Measurements from ENCODE around the gene SLC1A7.

Gene SLC1A7

DNA sequence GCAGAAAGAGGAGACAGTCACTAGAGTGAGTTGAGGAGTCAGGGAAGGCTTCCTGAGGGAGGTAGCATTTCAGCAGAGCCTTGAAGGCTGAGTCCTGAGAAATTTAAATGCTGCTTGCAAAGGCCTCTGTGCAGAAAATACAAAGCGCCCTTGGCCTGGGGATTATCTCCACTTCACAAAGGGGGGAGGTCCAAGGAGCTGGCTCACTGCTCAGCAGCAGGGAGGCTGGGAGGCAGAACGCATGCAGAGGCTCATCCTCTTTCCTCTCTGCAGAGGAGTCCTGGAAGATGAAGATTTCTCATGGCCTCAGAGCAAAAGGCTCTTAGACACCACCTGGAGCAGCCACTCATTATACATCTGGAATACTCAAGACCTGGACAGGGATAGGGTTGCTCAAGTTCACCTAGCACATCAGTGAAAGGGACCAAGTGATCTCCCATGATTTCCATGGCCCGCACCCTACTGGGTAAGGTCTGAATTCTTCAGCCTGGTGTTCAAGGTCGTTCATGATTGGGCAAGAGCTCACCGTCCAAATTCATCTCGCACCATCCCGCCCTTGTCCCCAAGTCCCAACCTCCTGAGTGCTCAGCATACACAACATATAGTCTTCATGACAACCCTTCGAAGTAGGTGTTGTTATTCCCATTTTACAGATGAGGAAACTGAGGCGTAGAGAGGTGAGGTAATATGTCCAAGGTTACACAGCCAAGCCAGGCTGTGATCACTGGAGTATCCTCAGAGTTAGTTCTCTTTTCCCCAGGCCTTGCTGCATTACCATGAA, 9.0 kb downstream of the SLC1A7 start:
- DNase-seq = no peak

DNA sequence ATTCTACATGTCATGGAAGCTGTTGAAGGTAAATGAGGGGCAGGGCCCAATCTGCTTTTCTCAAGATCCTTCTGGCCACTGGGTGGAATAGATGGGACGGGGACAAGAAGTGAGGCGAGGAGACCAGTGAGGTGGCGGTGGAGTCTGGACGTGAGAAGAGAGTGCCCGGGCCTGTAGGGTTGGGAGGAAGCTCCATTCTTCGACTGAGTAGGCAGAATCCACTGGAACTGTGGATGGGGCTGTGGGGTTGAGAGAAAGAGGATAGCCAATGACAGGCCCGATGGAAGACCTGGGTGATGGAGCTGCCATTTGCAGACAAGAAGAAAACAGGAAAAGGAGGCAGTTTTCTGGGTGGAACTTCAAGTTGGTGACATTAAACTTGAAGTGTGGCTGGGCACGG, 10.3 kb downstream of the SLC1A7 start:
- no peak for DNase-seq

DNA sequence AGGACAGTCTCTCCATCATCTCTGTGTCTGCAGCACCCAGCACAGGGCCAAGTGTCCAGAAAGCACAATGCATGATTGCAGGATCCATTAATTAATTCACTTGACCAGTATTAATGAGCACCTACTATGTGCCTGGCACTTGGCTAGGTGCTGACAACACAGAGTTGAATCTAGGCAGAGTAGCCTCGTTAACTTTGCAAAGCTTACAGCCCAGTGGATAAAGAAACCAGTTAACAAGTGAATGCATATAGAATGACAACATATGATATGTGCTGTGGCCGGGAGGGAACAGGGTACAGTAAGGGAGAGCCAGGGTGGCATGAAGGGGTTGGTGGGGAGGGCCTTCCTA, 10.9 kb downstream of the SLC1A7 start:
- DNase-seq = no peak

DNA sequence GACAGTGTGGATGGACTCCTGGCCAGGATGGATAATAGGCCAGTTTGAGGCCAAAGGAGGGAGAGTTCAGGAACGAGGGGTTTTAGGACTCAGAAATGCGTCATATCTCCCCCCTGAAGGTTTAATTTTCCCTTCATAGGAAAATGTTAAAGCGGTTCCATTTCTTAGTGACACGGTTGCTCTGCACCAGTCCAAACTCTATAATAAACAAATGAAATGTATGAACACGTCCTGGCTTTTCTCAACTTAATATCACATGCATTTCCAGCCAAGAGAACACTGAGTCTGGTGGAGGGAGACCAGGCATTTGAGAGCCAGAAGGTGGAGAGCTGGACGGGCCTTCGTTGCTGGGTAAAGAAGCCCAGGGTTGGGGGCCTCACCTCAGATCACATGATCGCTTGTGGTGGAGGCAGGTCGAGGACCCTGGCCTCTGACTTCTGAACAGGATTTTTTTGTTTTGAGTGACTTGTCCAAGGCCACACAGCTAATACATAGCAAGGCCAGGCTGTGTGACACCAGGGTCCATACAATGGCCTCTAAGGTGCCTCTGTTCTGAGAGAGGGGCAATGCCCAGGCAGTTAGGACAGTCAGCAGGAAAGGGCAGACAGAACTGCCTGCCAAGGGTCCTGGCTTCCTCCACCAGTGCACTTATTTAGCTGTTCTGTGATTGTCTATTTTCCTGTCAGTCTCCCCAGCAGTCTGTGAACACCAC, 11.4 kb downstream of the SLC1A7 start:
- no peak for DNase-seq

DNA sequence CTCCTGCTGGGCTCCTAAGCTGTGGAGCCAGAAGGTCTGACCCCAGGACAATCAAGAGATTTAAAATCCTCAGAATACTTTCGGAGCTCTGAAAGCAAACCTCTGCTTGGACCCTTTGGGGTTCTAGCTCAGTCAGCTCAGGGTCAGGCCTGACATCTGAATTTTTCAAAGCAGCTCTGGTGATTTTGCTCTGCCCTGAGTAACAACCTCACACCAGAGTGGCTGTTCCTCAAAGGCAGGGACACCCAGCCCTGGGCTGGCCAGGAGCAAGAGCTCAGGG, 11.9 kb downstream of the SLC1A7 start:
- DNase-seq = no peak

DNA sequence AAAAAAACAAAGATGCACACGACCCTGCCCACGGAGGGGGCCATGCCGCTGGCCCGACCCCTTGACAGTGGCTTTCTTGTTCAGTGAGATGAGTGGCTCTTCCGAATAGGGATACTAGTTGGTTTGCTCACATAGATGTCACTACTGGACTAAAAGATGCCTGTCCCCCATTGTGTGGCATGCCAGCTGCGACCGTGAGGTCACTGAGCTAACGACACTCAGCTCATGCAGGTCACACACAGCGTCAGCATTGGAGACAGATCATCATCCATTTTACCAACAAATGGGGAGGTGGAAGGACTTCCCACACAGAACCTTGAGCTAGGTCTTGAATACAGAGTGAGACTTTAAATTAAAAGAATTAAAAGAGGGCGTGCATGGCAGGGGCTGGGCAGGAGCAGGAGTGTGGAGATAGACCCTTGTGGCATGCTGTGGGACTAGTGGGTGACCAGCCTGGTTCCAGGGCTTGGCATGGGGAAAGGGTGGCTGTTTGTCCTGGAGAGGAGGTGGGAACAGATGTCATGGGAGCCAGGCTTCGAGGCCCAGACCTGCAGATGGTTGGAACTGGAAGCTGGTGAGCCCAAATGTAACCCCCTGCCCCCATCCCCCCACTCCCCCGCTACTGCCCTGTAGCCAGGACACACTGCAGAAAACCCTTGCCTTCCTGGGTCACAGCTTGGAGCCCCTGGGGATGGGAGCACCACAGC, 12.4 kb downstream of the SLC1A7 start:
- DNase-seq = no peak

DNA sequence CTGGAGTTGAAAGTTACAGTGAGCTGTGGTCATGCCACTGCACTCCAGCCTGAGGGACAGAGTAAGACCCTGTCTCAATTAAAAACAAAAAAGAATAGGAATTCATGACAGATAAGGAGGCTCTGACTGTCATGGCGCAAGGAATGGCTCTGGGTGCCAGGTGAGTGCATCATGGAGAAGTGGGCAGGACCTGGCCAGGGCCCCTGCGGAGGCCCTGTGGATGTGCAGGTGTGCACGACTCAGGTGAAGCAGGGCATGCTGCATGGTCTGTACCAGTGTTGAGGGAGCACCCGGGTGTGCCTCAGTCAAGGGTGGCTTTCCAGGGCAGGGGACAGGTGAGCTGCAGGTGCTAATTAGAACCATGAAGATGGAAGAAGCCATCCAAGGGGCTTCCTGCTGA, 14.0 kb downstream of the SLC1A7 start:
- DNase-seq = no peak

DNA sequence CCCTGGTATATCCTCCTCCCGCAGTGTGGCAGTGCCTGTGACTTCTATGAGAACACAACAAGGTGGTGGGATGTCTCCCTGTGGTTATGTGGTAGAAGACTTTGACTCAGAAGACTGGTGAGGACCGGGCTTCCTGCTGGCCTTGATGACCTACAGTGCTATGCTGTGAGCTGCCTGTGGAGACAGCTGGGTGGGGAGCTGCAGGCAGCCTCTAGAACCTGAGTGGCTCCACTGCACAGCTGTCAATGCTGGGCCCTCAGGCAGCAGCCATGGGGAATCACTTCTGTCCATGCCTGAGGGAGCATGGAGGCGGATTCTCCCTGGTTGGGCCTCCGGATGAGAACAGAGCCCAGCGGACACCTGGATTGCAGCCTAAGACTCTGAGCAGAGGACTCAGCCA, 14.9 kb downstream of the SLC1A7 start:
- DNase-seq = no peak

DNA sequence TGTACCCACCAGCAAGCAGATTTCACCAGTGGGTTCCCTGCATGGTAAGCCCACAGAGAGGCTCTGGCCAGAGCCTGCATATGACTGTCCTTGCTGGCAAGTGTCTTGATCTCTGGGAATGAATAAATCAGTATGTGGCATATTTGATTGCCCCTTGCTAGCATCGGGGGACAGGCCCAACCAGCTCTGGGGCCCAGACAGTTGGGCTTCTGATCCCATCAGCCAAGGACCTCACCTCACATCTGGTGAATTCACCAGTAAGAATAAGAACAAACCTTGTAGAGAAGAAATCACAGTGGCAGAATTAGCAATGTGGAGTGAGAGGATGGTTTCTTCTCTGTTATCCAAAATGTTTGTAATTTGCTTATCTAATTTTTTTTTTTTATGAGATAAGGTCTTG, 15.9 kb downstream of the SLC1A7 start:
- DNase-seq = no peak

DNA sequence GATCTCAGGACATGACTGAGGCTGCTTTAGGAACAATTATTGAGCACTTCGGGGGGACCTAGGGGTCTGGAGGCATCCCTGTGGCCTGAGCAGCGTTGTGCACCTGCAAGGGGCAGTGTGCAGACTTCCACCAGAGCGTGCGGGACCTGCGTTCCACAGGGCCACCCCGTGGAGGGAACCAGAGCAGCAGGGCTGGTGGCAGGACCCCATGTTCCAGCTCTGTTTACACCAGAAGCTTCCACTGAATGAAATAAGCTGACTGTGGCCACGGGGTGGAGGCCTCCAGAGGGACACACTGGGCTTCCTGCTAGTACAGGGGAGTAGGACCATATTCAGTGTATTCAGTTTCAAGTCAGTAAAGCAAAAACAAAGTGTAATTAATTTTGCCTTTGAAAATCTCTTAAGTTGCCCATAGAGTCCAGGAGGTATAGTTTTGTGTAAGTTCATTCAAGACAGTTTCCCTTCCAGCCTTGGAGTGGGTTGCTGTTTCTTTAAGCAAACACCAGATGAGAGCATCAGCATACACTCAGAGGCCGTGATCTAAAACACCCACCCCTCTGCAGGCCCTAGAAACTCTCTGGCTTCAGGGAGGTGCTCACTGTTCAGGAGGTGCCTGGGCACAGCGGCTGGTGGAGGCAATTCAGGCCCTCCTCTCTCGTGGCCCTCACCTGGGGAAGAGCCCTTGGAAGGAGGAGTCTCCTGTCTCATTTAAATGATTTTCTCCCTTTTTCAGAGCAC, 16.6 kb downstream of the SLC1A7 start:
- DNase-seq = no peak

DNA sequence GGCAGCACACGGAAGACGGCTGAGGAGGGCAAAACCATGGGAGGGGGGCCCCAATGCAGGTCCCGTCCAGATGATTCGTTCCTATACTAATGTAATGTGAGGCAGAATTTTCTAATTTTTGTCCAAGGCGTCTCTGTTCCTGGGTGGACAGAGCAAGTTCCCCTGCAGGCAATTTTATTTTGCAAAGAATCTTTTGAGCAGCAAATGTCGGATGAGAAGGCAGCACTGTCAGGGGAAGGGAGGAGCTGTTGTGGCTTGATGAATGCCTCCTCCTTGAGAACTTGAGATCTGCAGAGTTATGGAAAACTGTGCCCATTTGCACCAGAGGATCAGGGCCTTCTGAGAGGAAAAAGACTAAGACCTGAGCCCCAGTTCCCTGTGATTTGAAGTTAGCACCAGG, 17.3 kb downstream of the SLC1A7 start:
- DNase-seq = no peak

DNA sequence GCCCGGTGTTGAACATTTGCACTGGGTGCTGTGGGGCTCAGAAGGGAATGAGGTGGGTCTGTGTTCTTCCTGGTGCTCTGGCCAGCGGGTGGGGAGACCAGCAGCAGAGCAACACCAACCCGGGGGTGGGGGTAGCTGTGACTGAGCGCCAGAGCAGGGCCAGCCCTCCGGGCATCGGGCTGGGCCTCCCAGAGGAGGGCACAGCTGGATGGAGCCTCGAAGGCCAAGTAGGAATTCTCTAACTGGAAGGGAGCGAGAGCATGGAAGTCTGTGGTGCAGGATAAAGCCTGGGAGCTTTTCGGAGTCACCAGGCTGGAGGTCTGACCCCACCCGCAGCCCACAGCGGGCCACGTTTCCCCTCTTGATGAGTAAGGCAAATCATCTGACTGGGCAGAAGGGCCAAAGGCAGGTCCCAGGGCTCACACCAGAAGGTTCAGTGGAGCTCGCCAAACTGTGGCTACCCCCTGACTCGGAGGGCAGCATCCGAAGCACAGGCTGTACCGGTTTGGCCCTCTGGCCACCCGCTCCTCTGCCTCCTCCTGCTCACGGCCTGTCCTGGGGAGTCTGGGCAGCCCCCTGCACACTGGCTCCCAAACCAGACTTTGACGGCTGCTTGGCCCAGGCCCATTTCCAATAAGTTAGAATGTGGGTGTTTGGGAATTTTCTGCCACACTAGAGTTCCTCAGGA, 18.8 kb downstream of the SLC1A7 start:
- no peak for DNase-seq

DNA sequence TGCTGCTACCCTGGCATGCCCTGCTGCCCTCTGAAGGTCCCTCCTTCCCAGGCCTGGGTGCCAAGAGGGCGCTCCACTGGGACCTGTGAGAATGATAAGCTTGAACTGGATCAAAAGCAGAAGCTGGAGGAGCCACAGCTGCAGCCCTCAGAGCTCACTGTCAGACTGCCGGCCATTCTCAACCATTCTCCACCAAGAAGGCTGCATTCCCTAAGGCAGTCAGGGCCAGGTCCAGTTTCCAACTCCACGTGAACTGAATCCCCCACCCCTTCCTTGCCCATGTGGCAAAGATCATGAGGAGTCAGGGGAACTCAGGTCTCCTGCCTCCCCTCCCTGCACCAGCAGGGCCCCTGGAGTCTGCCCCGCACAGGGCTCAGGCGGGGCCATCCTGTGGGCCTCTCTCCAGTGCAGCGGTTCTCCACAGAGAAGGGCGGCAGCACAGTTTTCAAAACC, 19.5 kb downstream of the SLC1A7 start:
- DNase-seq = no peak

DNA sequence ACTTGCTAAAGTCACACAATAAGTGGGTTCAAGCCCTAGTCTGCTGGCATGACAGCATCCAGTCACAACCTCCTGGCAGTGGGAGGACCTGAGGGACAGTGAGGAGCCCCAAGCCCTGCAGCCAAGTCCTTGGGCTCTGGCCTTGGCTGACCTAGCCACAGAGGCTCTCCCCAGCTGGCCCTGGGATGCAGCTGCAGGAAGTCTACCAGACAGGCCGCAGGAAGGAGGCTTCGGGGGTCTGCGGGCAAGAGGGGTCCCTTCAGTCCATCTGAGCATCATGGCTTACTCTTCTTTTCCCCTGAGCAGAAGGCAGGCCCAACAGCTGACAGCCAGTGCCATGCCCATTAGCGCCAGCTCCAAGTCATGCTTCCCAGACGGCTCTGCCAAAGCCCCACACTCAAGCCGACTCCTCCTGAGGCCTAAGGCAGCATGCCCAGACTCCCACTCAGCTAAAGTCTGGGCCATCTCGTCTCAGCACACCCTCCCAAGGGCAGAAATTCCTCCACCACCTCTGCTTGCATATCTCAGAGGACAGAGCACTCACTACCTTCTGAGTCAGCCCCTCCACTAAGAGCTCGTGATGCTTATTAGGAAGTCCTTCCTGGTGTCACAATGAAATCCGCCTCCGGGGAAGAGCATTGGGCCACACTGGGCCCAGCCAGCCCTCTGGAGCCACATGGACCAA, 20.1 kb downstream of the SLC1A7 start:
- DNase-seq = no peak

DNA sequence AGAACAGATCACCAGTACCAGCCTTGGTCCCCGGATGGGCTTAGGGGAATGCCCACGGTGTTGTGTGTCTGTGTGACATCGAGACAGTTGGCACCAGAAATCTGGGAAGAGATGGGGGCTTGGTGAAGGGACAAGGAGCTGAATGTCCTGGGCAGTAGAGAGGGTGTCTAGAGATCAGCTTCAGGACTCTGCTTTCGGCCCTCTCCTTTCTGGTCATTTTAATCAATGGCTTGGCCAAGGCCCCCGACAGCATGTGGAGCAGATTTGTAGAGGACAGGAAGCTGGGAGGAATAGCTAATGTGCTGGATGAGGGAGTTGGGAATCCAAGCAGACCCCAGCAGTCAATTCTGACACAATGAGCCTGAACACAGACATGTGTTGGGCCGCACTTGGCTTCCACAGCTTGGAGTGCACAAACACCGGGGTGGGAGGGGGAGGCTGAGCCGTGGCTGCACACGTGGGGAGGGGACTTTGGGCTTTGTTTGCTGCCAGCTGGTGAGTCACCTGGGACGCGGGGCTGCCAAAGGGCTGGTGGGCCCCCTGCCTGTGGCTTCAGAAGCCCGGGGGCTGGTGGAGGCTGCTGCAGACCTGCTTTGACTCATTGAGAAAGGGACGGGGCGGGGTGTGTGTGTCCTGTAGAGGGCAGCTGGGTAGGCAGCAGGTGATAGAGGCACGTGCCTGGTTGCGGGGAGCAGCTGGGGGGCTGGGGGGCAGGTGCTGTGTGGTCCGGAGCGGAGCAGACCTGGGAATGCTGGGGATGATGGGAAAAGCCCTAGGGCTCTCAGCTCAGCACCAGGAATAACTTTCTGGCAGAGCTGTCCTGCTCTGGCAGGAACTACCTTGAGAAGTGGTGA, 20.9 kb downstream of the SLC1A7 start:
- DNase-seq = peak; percentile 46 to 67

DNA sequence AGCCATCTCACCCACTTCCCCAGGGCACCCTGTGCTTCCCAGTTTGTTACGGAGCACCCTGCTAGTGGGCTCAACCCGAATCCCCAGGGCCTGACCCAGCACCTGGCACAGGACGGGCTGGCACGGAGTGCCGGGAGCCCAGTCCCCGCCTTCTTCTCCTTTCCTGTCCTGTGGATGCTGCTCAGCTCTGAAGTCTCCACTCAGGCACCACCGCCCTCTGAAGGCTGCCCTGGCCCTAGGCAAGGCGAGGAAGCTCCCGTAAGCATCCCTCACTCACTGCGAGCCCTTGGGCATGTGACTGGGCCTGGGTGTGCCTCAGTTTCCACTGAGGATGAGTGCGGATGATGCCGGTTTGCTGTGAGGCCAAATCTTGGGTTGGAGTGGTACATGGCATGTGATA, 21.8 kb downstream of the SLC1A7 start:
- no peak for DNase-seq

DNA sequence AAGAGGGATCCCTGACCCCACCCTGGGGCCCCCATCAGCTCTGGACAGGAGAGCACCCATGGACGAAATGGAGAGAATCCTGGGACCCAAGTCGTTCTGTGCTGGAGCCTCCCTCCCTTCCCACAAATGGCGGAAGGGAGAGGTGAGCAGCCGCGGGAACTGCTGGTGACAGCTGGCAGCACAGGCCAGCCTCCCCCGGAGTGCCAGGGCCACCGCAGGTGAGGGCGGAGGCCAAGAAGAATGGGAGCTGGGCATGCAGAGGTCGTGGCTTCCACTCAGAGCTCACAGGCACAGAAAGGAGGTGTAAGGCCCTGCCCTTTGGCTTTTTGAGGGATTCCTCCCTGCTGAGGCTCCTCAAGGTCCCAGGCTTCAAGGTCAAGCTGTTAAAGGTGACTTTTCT, 24.6 kb downstream of the SLC1A7 start:
- DNase-seq = no peak

DNA sequence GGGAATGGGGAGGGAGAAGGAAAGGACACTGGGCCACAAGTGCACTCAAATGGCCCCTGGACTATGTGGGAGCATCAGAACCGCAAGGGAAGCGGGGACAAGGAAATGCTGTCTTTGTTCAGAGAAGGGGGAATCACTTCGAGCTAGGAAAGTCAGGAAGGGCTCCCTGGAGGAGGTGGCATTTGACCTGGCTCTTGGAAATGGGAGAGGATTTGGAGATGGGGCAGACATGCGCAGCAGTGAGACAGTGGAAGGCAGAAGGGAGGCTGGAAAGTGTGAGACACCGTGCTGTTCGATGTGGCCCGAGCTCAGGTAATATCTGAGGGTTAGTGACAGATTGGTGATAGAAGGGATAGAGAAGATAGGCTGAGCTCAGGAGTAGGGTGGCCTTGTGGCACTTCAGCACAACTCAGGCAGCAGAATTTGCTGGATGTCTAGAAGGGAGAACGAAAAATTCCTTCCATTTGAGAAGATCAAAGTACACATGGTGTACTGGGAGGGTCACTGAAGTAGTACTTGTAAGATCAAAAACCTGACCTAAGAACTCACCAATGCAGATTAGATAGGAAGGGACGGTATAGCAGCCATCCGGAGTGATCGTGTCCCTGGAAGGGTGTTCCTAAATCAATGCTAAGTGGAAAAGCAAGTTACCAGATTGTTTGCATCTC, 25.4 kb downstream of the SLC1A7 start:
- DNase-seq = no peak

DNA sequence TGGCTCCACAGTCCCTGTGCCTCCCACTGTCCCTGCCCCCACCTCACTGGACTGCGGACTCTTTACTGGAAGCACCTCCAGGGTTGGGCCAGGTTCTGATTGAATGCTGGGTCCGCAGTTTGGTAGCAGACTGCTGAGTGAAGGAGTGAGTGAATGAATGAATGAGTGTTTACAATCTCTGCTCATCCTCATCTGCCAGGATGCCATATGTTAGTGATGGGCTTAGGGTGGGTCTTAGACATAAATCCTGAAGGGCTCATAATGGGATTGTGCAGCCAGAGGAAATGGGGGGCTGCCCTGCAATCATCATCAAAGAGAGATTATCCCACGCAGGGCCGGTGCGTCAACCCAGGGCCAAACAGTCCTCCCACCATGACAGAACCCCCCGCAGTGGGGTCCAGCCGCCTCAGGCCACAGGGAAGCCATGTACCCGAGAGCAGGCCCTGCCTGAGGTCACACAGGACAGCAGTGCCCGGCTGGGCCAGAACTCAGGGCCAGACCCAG, 26.1 kb downstream of the SLC1A7 start:
- DNase-seq = no peak

Measured in NCI-H2081 (cell line).